Karpas-422 (cell line): ENCODE results near the gene ADCK1. TPM values are rescaled to one million over a fixed set of nuclear protein-coding genes. Genes with fewer than 3 reads are reported as not detected.
"Not testable (repeated sequence)": the region's sequence is repeated elsewhere in the genome, so short reads cannot be mapped to it uniquely, and the experiment has no call there.

Experiments
- DNase-seq: peaks from one replicate; pipeline ENCODE4 v3.0.0-alpha.2; 2015
- H2AFZ ChIP-seq: fragments of 200-600 bp; sonication (generic); 2 replicates; pipeline ENCODE4 v1.6.1; 2014; ENCODE audit warnings: antibody characterized with exemption, low read length, mixed read lengths
- H3K27ac ChIP-seq: fragments of 200-600 bp; sonication (generic); 2 replicates; pipeline ENCODE4 v1.5.1; 2014; ENCODE audit warnings: mild to moderate bottlenecking, low read length, moderate library complexity
- H3K27me3 ChIP-seq: fragments of 200-600 bp; sonication (generic); 2 replicates; pipeline ENCODE4 v1.6.1; 2014; ENCODE audit warnings: low read length, mixed read lengths
- H3K36me3 ChIP-seq: fragments of 200-600 bp; sonication (generic); 2 replicates; pipeline ENCODE4 v1.6.1; 2014; ENCODE audit warnings: low read length, mixed read lengths; ENCODE audit not compliant: insufficient read depth
- H3K4me1 ChIP-seq: fragments of 200-600 bp; sonication (generic); 2 replicates; pipeline ENCODE4 v1.6.1; 2014; ENCODE audit warnings: mild to moderate bottlenecking, low read length, mixed read lengths
- H3K4me2 ChIP-seq: fragments of 200-600 bp; sonication (generic); 2 replicates; pipeline ENCODE4 v1.6.1; 2014; ENCODE audit warnings: low read length, low read depth, mild to moderate bottlenecking; ENCODE audit not compliant: poor library complexity, severe bottlenecking
- H3K4me3 ChIP-seq: fragments of 200-600 bp; sonication (generic); 2 replicates; pipeline ENCODE4 v1.5.1; 2014; ENCODE audit warnings: mild to moderate bottlenecking, antibody characterized with exemption, low read length, mixed read lengths
- H3K79me2 ChIP-seq: fragments of 200-600 bp; sonication (generic); 2 replicates; pipeline ENCODE4 v1.6.1; 2014; ENCODE audit warnings: mild to moderate bottlenecking, low read length, mixed read lengths
- H3K9ac ChIP-seq: fragments of 200-600 bp; sonication (generic); 2 replicates; pipeline ENCODE4 v1.6.0; 2014; ENCODE audit warnings: low read length
- H3K9me2 ChIP-seq: fragments of 200-600 bp; sonication (generic), shearing (Covaris generic); replicated peaks from 2 replicates; pipeline ENCODE4 v1.6.0; 2014; ENCODE audit warnings: mild to moderate bottlenecking, low read length, moderate library complexity; ENCODE audit not compliant: insufficient read depth
- H3K9me3 ChIP-seq: fragments of 300-700, 200-600 bp; sonication (generic); 2 replicates; pipeline ENCODE4 v1.6.1; 2014; ENCODE audit warnings: low read length, mixed read lengths
- H4K20me1 ChIP-seq: fragments of 200-600 bp; sonication (generic); 2 replicates; pipeline ENCODE4 v1.6.1; 2014; ENCODE audit warnings: mild to moderate bottlenecking, antibody characterized with exemption, low read length, low read depth; ENCODE audit not compliant: insufficient read depth
- total RNA-seq: library from RNA; depleted of rRNA; stranded (reverse); fragments of >200 nt; shearing (Covaris generic); gene quantifications from 2 replicates; pipeline ENCODE4 v1.2.3, GENCODE V29; 2014; ENCODE audit warnings: low replicate concordance

ADCK1 gene
- total RNA-seq, 1 experiment from 2014 or later: 9.7 TPM

- no peak for DNase-seq
- no peak overlapping the region for H3K4me2 ChIP-seq
- H3K27ac ChIP-seq: no peak overlapping the region
- no peaks in the 10 kb centered on the region for H3K9me3 ChIP-seq
- no peaks in the 10 kb centered on the region for H3K36me3 ChIP-seq
- H3K9ac ChIP-seq: no peak overlapping the region
- H3K4me1 ChIP-seq: no peaks in the 10 kb centered on the region
- H4K20me1 ChIP-seq: no peaks in the 10 kb centered on the region
- H3K27me3 ChIP-seq: no peaks in the 10 kb centered on the region
- H3K4me3 ChIP-seq: no peak overlapping the region
- no peaks in the 10 kb centered on the region for H3K9me2 ChIP-seq
- H2AFZ ChIP-seq: no peak overlapping the region
- no peaks in the 10 kb centered on the region for H3K79me2 ChIP-seq
These were observed 111.4 kb downstream of the ADCK1 start for GRCh38 chr14:77911356-77911755.

- H4K20me1 ChIP-seq: no peaks in the 10 kb centered on the region
- no peak overlapping the region for H3K4me3 ChIP-seq
- no peaks in the 10 kb centered on the region for H3K36me3 ChIP-seq
- no peak overlapping the region for H2AFZ ChIP-seq
- no peaks in the 10 kb centered on the region for H3K9me2 ChIP-seq
- H3K4me2 ChIP-seq: no peak overlapping the region
- no peaks in the 10 kb centered on the region for H3K79me2 ChIP-seq
- no peak for DNase-seq
- H3K4me1 ChIP-seq: no peaks in the 10 kb centered on the region
- no peaks in the 10 kb centered on the region for H3K9me3 ChIP-seq
- H3K9ac ChIP-seq: no peak overlapping the region
- H3K27ac ChIP-seq: no peak overlapping the region
- no peaks in the 10 kb centered on the region for H3K27me3 ChIP-seq
These were observed 113.0 kb downstream of the ADCK1 start for GRCh38 chr14:77912754-77913556.

GRCh38 chr14:77914073-77914721 lies 114.3 kb downstream of the ADCK1 start:
- H3K4me1 ChIP-seq: no peaks in the 10 kb centered on the region
- no peaks in the 10 kb centered on the region for H3K79me2 ChIP-seq
- H2AFZ ChIP-seq: no peak overlapping the region
- no peak for DNase-seq
- no peaks in the 10 kb centered on the region for H3K9me2 ChIP-seq
- H3K9me3 ChIP-seq: no peaks in the 10 kb centered on the region
- no peaks in the 10 kb centered on the region for H4K20me1 ChIP-seq
- H3K4me2 ChIP-seq: no peak overlapping the region
- H3K36me3 ChIP-seq: no peaks in the 10 kb centered on the region
- no peaks in the 10 kb centered on the region for H3K27me3 ChIP-seq
- no peak overlapping the region for H3K27ac ChIP-seq
- no peak overlapping the region for H3K4me3 ChIP-seq
- H3K9ac ChIP-seq: no peak overlapping the region

- not testable (repeated sequence) for H3K36me3 ChIP-seq, H3K27me3 ChIP-seq, H3K9me3 ChIP-seq, H3K79me2 ChIP-seq, H3K9me2 ChIP-seq, H3K27ac ChIP-seq, H3K9ac ChIP-seq, H4K20me1 ChIP-seq, H3K4me1 ChIP-seq, DNase-seq, H3K4me3 ChIP-seq, H2AFZ ChIP-seq, H3K4me2 ChIP-seq
These were observed 115.5 kb downstream of the ADCK1 start for GRCh38 chr14:77915390-77915789.

- no peaks in the 10 kb centered on the region for H3K27me3 ChIP-seq
- H3K27ac ChIP-seq: no peak overlapping the region
- H3K79me2 ChIP-seq: no peaks in the 10 kb centered on the region
- no peak for DNase-seq
- H3K4me1 ChIP-seq: no peaks in the 10 kb centered on the region
- no peaks in the 10 kb centered on the region for H3K9me2 ChIP-seq
- H3K36me3 ChIP-seq: no peaks in the 10 kb centered on the region
- no peak overlapping the region for H2AFZ ChIP-seq
- no peak overlapping the region for H3K4me2 ChIP-seq
- no peak overlapping the region for H3K9ac ChIP-seq
- H3K9me3 ChIP-seq: no peaks in the 10 kb centered on the region
- H3K4me3 ChIP-seq: no peak overlapping the region
- H4K20me1 ChIP-seq: no peaks in the 10 kb centered on the region
These were observed 117.7 kb downstream of the ADCK1 start for GRCh38 chr14:77917491-77918201.

- no peak overlapping the region for H3K9ac ChIP-seq
- no peaks in the 10 kb centered on the region for H3K9me2 ChIP-seq
- H4K20me1 ChIP-seq: no peaks in the 10 kb centered on the region
- no peak overlapping the region for H3K4me3 ChIP-seq
- no peak for DNase-seq
- H3K27me3 ChIP-seq: no peaks in the 10 kb centered on the region
- H3K79me2 ChIP-seq: no peaks in the 10 kb centered on the region
- H3K27ac ChIP-seq: no peak overlapping the region
- no peaks in the 10 kb centered on the region for H3K4me1 ChIP-seq
- H3K9me3 ChIP-seq: no peaks in the 10 kb centered on the region
- no peak overlapping the region for H3K4me2 ChIP-seq
- no peaks in the 10 kb centered on the region for H3K36me3 ChIP-seq
- no peak overlapping the region for H2AFZ ChIP-seq
These were observed 118.5 kb downstream of the ADCK1 start for GRCh38 chr14:77918448-77918847.

GRCh38 chr14:77920312-77920711 lies 120.4 kb downstream of the ADCK1 start:
- no peak overlapping the region for H2AFZ ChIP-seq
- DNase-seq: no peak
- H3K4me2 ChIP-seq: no peak overlapping the region
- H3K27me3 ChIP-seq: no peaks in the 10 kb centered on the region
- no peak overlapping the region for H3K4me3 ChIP-seq
- H3K27ac ChIP-seq: no peak overlapping the region
- no peaks in the 10 kb centered on the region for H4K20me1 ChIP-seq
- no peaks in the 10 kb centered on the region for H3K9me2 ChIP-seq
- H3K9me3 ChIP-seq: no peaks in the 10 kb centered on the region
- H3K4me1 ChIP-seq: no peaks in the 10 kb centered on the region
- no peaks in the 10 kb centered on the region for H3K36me3 ChIP-seq
- no peak overlapping the region for H3K9ac ChIP-seq
- H3K79me2 ChIP-seq: no peaks in the 10 kb centered on the region

- Histone ChIP-seq H3K9ac (no peak overlapping the region), H3K79me2 (no peaks in the 10 kb centered on the region), H4K20me1 (no peaks in the 10 kb centered on the region), H3K4me1 (no peaks in the 10 kb centered on the region), H3K27me3 (no peaks in the 10 kb centered on the region), H2AFZ (no peak overlapping the region), H3K4me3 (no peak overlapping the region), H3K27ac (no peak overlapping the region), H3K36me3 (no peaks in the 10 kb centered on the region), H3K9me2 (no peaks in the 10 kb centered on the region), H3K4me2 (no peak overlapping the region), H3K9me3 (no peaks in the 10 kb centered on the region)
- DNase-seq: no peak
These were observed 121.9 kb downstream of the ADCK1 start for GRCh38 chr14:77921818-77922217.
